SK-N-SH (cell line): ENCODE data around the gene SOX18. TPM values are rescaled to one million over a fixed set of nuclear protein-coding genes. Genes with fewer than 3 reads are reported as not detected.

ENCODE experiments used
- CTCF ChIA-PET: fragments of 300-600, 350-600 bp; formaldehyde crosslinking; extraction: SDS; loops from one replicate; lab custom pipeline; 2021; lab: Yijun Ruan, JAX
- POLR2A ChIA-PET: fragments of 350-600 bp; sonication (Branson Sonifier 250); formaldehyde crosslinking; extraction: SDS; loops from one replicate; lab custom pipeline; 2020; ENCODE audit warnings: antibody characterized with exemption, inconsistent platforms; lab: Yijun Ruan, JAX
- DNase-seq: peaks from one replicate; pipeline ENCODE4 v3.0.0; 2012
- H2AFZ ChIP-seq: fragments of 200-600 bp; sonication (generic); 2 replicates; pipeline ENCODE4 v1.8.1; 2016; ENCODE audit warnings: antibody characterized with exemption, mild to moderate bottlenecking, low read depth
- H3F3A ChIP-seq: fragments of 200-600 bp; sonication (generic); replicated peaks from 2 replicates; pipeline ENCODE3; 2016; ENCODE audit warnings: antibody characterized with exemption, mild to moderate bottlenecking; ENCODE audit not compliant: insufficient read depth
- H3K27ac ChIP-seq, 2 experiments: fragments of 200-500 bp in 1 of 2; fragments of 200-600 bp in 1 of 2; sonication (Bioruptor generic) in 1 of 2; sonication (generic), shearing (Covaris generic) in 1 of 2; 2 replicates each; pipeline versions ENCODE4 v1.5.1 to v1.6.1; 2014 to 2016; ENCODE audit warnings: low read depth in 2 of 2, inconsistent platforms in 1 of 2, low read length in 1 of 2, mild to moderate bottlenecking in 1 of 2, mixed read lengths in 1 of 2
- H3K27me3 ChIP-seq: fragments of 200-600 bp; sonication (generic), shearing (Covaris generic); 2 replicates; pipeline ENCODE4 v1.6.1; 2016; ENCODE audit warnings: mixed run types; ENCODE audit not compliant: insufficient read depth
- H3K36me3 ChIP-seq, 2 experiments: fragments of 200-500 bp in 1 of 2; fragments of 200-600 bp in 1 of 2; sonication (Bioruptor generic) in 1 of 2; sonication (generic) in 1 of 2; replicated peaks in 1 of 2; 2 replicates each; pipeline versions ENCODE3 to v1.5.1; 2014 to 2016; ENCODE audit warnings: low read length in 1 of 2, mild to moderate bottlenecking in 1 of 2; ENCODE audit not compliant: insufficient read depth in 2 of 2, control insufficient read depth in 1 of 2
- H3K4me1 ChIP-seq, 2 experiments: fragments of 200-500 bp in 1 of 2; fragments of 200-600 bp in 1 of 2; sonication (Bioruptor generic) in 1 of 2; sonication (generic), shearing (Covaris generic) in 1 of 2; 2 replicates each; pipeline versions ENCODE4 v1.5.1 to v1.6.1; 2014 to 2016; ENCODE audit warnings: low read depth in 1 of 2, low read length in 1 of 2, mixed run types in 1 of 2; ENCODE audit not compliant: insufficient read depth in 2 of 2, control insufficient read depth in 1 of 2
- H3K4me2 ChIP-seq: fragments of 200-600 bp; sonication (generic), shearing (Covaris generic); 2 replicates; pipeline ENCODE4 v1.6.1; 2017; ENCODE audit warnings: mixed run types
- H3K4me3 ChIP-seq, 2 experiments: fragments of 200-500 bp in 1 of 2; fragments of 200-600 bp in 1 of 2; sonication (Bioruptor generic) in 1 of 2; sonication (generic), shearing (Covaris generic) in 1 of 2; 2 replicates each; pipeline versions ENCODE4 v1.5.1 to v1.8.1; 2014 to 2016; ENCODE audit warnings: low read depth in 2 of 2, inconsistent platforms in 1 of 2, low read length in 1 of 2, mild to moderate bottlenecking in 1 of 2, mixed read lengths in 1 of 2, moderate library complexity in 1 of 2
- H3K79me2 ChIP-seq: fragments of 200-600 bp; sonication (generic); 2 replicates; pipeline ENCODE4 v1.8.1; 2017; ENCODE audit warnings: mild to moderate bottlenecking; ENCODE audit not compliant: insufficient read depth
- H3K9ac ChIP-seq: fragments of 200-600 bp; sonication (generic); 2 replicates; pipeline ENCODE4 v1.6.1; 2017; ENCODE audit warnings: mixed run types
- H3K9me2 ChIP-seq: fragments of 200-600 bp; sonication (generic); 2 replicates; pipeline ENCODE4 v1.6.1; 2017; ENCODE audit warnings: mixed run types
- H3K9me3 ChIP-seq: fragments of 200-600 bp; sonication (generic); 2 replicates; pipeline ENCODE4 v1.6.1; 2017; ENCODE audit warnings: mixed run types, mild to moderate bottlenecking, moderate library complexity
- H4K20me1 ChIP-seq: fragments of 200-600 bp; sonication (generic); 2 replicates; pipeline ENCODE4 v1.6.1; 2017; ENCODE audit warnings: mild to moderate bottlenecking, mixed run types; ENCODE audit not compliant: insufficient read depth
- CHD2 ChIP-seq: fragments of 150-350 bp; IDR thresholded peaks from 2 replicates; pipeline ENCODE4 v1.6.1; 2018; ENCODE audit warnings: low read length; ENCODE audit not compliant: partially characterized antibody
- CTCF ChIP-seq: fragments of 200-600 bp; sonication (generic); IDR thresholded peaks from 2 replicates; pipeline ENCODE4 v1.6.1; 2017; ENCODE audit warnings: antibody characterized with exemption, mild to moderate bottlenecking, moderate library complexity
- ELF1 ChIP-seq: IDR thresholded peaks from 2 replicates; pipeline ENCODE4 v1.4.0; 2012
- EZH2phosphoT487 ChIP-seq: fragments of 200-600 bp; sonication (generic); IDR thresholded peaks from 2 replicates; pipeline ENCODE4 v1.6.1; 2017; ENCODE audit warnings: low read depth, mixed run types, mild to moderate bottlenecking, antibody characterized with exemption, moderate library complexity, borderline replicate concordance
- FOSL2 ChIP-seq: IDR thresholded peaks from 2 replicates; pipeline ENCODE4 v1.4.0; 2012; ENCODE audit warnings: low read depth, mild to moderate bottlenecking, moderate library complexity, borderline replicate concordance
- FOXJ3 ChIP-seq: sonication (generic); formaldehyde crosslinking; IDR thresholded peaks from 2 replicates; pipeline ENCODE4 v1.5.1; 2020; ENCODE audit warnings: mild to moderate bottlenecking, missing genetic modification reagents
- FOXM1 ChIP-seq: IDR thresholded peaks from 2 replicates; pipeline ENCODE4 v1.4.0; 2012; ENCODE audit warnings: low read depth, mild to moderate bottlenecking
- JUND ChIP-seq: IDR thresholded peaks from 2 replicates; pipeline ENCODE4 v1.4.0; 2012
- MAX ChIP-seq: IDR thresholded peaks from 2 replicates; pipeline ENCODE4 v1.4.0; 2012; ENCODE audit warnings: low read depth
- MXI1 ChIP-seq: IDR thresholded peaks from 2 replicates; pipeline ENCODE4 v1.6.1; 2012; ENCODE audit warnings: mild to moderate bottlenecking, low read depth, low read length, improper control_type of control experiment
- NRF1 ChIP-seq: IDR thresholded peaks from 2 replicates; pipeline ENCODE4 v1.6.1; 2012; ENCODE audit warnings: low read depth, mild to moderate bottlenecking, low read length
- PBX3 ChIP-seq: IDR thresholded peaks from 2 replicates; pipeline ENCODE4; 2012
- POLR2AphosphoS5 ChIP-seq: IDR thresholded peaks from 2 replicates; pipeline ENCODE4 v1.6.1; 2012; ENCODE audit warnings: low read depth, low read length
- RCOR1 ChIP-seq: fragments of 150-350 bp; IDR thresholded peaks from 2 replicates; pipeline ENCODE4 v1.6.1; 2017; ENCODE audit warnings: antibody characterized with exemption, low read length
- RXRA ChIP-seq: IDR thresholded peaks from 2 replicates; pipeline ENCODE4 v1.4.0; 2012; ENCODE audit warnings: low read depth, mild to moderate bottlenecking, borderline replicate concordance
- SIN3A ChIP-seq: IDR thresholded peaks from 2 replicates; pipeline ENCODE4 v1.6.1; 2012; ENCODE audit warnings: low read depth, mild to moderate bottlenecking, low read length, moderate library complexity, borderline replicate concordance
- SMC3 ChIP-seq: IDR thresholded peaks from 2 replicates; pipeline ENCODE4 v1.6.1; 2012; ENCODE audit warnings: low read depth, low read length, improper control_type of control experiment
- TCF12 ChIP-seq: IDR thresholded peaks from 2 replicates; pipeline ENCODE4 v1.4.0; 2012
- TEAD4 ChIP-seq: IDR thresholded peaks from 2 replicates; pipeline ENCODE4 v1.4.0; 2012; ENCODE audit warnings: mild to moderate bottlenecking, borderline replicate concordance; ENCODE audit not compliant: insufficient read depth
- WGBS: methylation state at CpG from one replicate; pipeline ENCODE4 v1.1.6; 2017; ENCODE audit warnings: low lambda C conversion rate; 5-methylcytosine and 5-hydroxymethylcytosine counted together
- polyA plus RNA-seq, 3 experiments: library from polyadenylated mRNA; depleted of rRNA; stranded (reverse); fragments of >200 nt; gene quantifications; 2 replicates each; pipeline ENCODE4 v1.2.3, GENCODE V29; 2012

The SOX18 gene
- polyA plus RNA-seq, 1 of the 3 experiments (the other 2 are of a cell fraction) = not detected

- Histone ChIP-seq H3K79me2 (no peaks in the 10 kb centered on the region), H3K27me3 (peaks cover 32% of the 10 kb centered on the region), H2AFZ (no peak overlapping the region), H3K9ac (no peak overlapping the region), H3K9me2 (no peaks in the 10 kb centered on the region), H3K27ac (no peak overlapping the region), H3K9me3 (no peaks in the 10 kb centered on the region), H3K4me1 (peaks cover 0 to 7% of the 10 kb centered on the region in 2 experiments; a peak in 1 of 4 replicates), H3K4me2 (no peak overlapping the region), H3K4me3 (no peak overlapping the region), H3K36me3 (no peaks in the 10 kb centered on the region), H3F3A (no peaks in the 10 kb centered on the region), H4K20me1 (no peaks in the 10 kb centered on the region)
- ChIA-PET CTCF (interaction anchor here (0.5 to 7.8 kb wide), 7 partner anchors 12 to 77 kb away, joined by 3 to 85 read pairs (median 3); partner anchors contain the start of genes PRPF6 and SAMD10), POLR2A (no interaction called here)
- TF ChIP-seq NRF1 (no peak), PBX3 (no peak), JUND (no peak), CTCF (no peak), RCOR1 (no peak), CHD2 (no peak)
- no peak for DNase-seq
- 84% methylated on average over 17 of the region's 23 CpGs for WGBS
Measured at GRCh38 chr20:64050261-64051032, 1.0 kb upstream of the SOX18 start.

- H3K36me3 ChIP-seq = no peaks in the 10 kb centered on the region
- H3K27ac ChIP-seq = no peak overlapping the region
- no peaks in the 10 kb centered on the region for H4K20me1 ChIP-seq
- peaks cover 0 to 7% of the 10 kb centered on the region in 2 experiments; a peak in 1 of 4 replicates for H3K4me1 ChIP-seq
- H3K4me2 ChIP-seq = no peak overlapping the region
- ChIA-PET CTCF (interaction anchor here (1.0 to 7.8 kb wide), 5 partner anchors 11 to 71 kb away, joined by 3 to 85 read pairs (median 3); partner anchors contain the start of gene PRPF6), POLR2A (no interaction called here)
- no peaks in the 10 kb centered on the region for H3K9me3 ChIP-seq
- 71% methylated on average over 11 of the region's 16 CpGs for WGBS
- H2AFZ ChIP-seq = no peak overlapping the region
- DNase-seq = no peak
- no peaks in the 10 kb centered on the region for H3K79me2 ChIP-seq
- no peaks in the 10 kb centered on the region for H3K9me2 ChIP-seq
- peaks cover 32% of the 10 kb centered on the region for H3K27me3 ChIP-seq
- H3K9ac ChIP-seq = no peak overlapping the region
- H3F3A ChIP-seq = no peaks in the 10 kb centered on the region
- no peak overlapping the region for H3K4me3 ChIP-seq
- no peak for TF ChIP-seq EZH2phosphoT487
- no peak for TF ChIP-seq TEAD4
- TF ChIP-seq ELF1 = no peak
- TF ChIP-seq FOXM1 = no peak
- no peak for TF ChIP-seq MAX
- TF ChIP-seq RXRA = no peak
- TF ChIP-seq FOSL2 = no peak
- no peak for TF ChIP-seq RCOR1
- TF ChIP-seq MXI1 = no peak
- no peak for TF ChIP-seq SMC3
- no peak for TF ChIP-seq PBX3
- TF ChIP-seq POLR2AphosphoS5 = no peak
- TF ChIP-seq JUND = no peak
- TF ChIP-seq FOXJ3 = no peak
- TF ChIP-seq SIN3A = no peak
- no peak for TF ChIP-seq TCF12
Measured at GRCh38 chr20:64049878-64050260, 430 bp upstream of the SOX18 start.
